A172 (cell line): ENCODE measurements around the gene CREB3. TPM values are rescaled to one million over a fixed set of nuclear protein-coding genes. Genes with fewer than 3 reads are reported as not detected.

Experiments
- DNase-seq: peaks from one replicate; pipeline ENCODE4 v3.0.0-alpha.2; 2015; ENCODE audit warnings: low spot score
- total RNA-seq: library from RNA; depleted of rRNA; stranded (reverse); fragments of >200 nt; shearing (Covaris generic); gene quantifications from 2 replicates; pipeline ENCODE4 v1.2.3, GENCODE V29; 2014

CREB3 gene
- total RNA-seq, 1 experiment from 2014 or later, result 76.5 TPM

- DNase-seq, result no peak
Measured at GRCh38 chr9:35700942-35701341, 31.5 kb upstream of the CREB3 start.

GRCh38 chr9:35702696-35703095, 29.8 kb upstream of the CREB3 start:
- no peak for DNase-seq

DNA sequence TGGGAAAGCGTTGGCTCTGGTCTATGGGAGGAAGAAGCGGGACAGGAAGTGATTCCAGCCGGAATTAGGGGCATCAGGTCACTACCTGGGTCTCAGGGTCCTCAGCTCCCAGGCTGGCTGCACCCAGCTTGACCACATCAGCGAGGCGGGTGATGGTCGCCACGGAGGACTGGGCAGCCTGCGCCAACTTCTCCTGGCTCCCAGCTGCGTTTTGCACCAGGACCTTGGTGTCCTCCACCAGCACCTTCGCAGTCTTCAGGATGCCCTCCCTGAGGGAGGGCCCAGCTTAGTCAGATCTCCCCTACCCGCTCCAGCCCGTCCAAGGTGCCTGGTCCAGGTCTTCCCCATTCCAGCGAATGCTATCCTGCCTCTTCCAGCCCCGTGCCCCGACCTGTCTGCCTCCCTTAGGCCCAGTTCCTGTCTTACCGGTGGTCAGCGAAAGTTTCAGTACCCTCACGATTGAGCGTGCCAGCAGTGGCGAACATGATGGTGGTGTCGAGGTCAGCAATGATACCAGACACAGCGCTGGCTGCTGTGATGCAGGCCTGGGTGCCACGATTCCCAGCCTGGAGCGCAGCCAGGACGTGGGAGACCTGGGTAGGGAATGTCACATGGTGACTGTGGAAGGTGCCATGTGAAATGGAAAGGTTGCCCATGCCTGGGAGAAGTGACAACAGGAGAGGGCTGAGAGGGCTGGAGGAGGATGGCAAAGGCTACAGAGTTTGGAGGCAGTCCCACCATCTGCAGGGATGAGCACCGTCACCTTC, 28.4 kb upstream of the CREB3 start:
- no peak for DNase-seq

GRCh38 chr9:35705372-35705771, 27.1 kb upstream of the CREB3 start:
- no peak for DNase-seq

DNA sequence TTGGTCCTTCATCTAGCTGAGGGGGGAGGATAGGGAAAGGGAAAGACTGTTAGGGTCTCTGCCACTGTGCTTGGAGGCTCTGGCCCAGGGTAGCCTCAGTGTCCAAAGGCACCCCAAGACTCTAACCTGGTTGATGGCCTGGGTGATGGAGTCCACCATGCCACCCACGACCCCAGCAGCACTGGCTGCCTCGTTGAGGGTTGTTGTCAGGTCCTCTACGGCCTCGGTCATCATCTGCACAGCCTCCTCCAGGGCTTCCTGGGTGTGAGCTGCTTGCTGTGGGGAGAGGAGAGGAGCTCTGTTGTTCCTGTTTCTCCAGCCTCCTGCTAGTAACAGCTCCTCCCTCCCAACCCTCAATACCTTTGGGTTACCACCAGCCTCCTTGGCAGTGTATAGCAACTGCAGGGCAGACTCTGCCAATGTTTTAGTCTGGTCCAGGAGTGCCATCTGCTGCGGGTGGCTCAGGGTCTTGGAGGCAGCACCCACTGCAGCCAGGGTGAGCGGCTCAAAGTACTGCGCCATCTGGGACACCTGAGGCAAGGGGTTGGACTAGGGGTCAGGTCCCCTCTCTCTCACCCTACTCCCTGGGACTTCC, 26.5 kb upstream of the CREB3 start:
- no peak for DNase-seq

DNA sequence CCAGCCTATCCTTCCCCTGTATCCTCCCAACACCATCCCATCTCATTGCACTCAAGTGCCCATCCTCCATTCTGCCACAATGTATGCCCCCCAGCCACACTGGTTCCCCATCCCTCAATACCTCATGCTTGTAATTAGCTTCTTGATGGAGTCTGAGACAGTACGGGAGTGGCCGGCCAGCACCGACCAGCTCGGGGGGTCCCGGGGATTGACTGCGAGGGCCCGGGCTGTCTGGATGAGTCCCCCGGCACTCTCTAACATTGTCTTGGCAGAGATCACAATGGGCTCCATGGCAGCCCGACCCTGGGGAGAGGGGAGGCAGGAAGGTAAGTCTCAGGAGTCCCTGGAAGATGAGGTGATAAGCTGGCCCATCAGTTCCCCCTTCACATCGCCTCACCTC, 25.5 kb upstream of the CREB3 start:
- DNase-seq, result no peak

DNA sequence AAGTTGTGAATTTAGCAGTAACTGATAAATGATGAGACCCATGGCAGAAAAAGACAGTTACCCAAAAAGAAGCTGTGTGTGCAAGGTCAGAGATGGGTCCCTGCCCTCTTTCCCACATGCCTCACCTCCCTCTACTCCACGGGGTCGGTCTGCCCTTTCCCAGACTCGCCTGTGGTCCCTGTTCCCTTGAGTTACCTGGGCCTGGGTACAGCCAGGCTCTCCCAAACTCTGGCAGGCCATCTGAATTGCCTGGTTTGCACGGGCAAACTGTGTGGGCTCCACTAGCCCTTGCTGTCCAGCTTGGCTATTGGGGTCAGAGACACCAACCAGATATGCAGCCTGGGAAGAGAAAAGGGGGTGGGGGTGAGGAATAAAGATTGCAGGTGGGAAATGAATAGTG, 24.3 kb upstream of the CREB3 start:
- DNase-seq, result no peak

- DNase-seq, result no peak
Measured at GRCh38 chr9:35710818-35711500, 21.5 kb upstream of the CREB3 start.

- DNase-seq, result no peak
Measured at GRCh38 chr9:35711501-35712428, 20.7 kb upstream of the CREB3 start.

DNA sequence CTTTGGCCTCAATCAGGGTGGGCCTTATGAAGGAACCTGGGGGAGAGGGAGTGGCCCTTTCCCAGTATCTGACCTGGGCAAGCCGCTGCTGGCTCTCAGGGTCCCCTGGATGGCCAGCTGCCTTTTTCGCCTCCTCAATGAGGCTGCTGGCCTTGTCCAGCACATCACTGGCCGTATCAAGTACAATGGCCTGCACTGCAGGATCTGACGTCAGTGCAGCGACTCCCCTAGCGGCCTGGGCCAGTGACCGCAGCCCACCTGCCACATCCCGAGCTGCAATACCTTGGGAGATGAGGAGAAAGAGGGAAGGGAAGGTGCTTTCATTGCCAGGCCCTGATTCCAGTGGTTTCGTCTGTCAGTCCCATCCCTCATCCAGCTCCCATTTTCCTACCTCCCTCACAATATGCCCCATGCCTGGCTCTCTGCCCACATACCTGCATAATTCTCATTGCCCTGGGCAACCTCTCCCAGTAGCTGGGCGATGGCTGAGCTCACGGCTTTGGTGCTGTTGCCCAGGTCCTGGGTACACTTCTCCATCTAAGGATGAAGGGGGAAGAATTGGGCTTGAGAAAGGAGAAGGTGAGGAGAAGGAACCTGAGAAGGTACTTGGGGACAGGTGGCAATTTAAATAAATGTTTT, 19.6 kb upstream of the CREB3 start:
- DNase-seq, result no peak

GRCh38 chr9:35713578-35713977, 18.9 kb upstream of the CREB3 start:
- no peak for DNase-seq

DNA sequence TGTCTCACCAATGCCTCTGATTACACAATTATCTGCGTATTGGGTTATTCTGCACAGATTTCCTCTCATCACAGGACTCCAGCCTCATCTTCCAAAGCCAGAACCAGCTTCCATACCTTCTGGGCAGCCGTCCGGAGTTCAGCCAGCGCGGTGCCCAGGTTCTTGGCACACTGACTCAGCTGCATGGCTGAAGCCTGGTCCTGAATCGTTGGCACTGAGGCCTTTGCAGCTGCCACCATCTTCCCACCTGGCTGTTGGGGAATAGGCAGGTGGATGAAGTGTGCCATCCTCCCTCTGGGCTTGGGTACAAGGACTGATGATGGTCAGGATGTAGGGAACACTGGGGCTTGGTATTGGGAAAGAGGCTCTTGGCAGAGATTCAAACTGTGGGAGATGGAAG, 18.3 kb upstream of the CREB3 start:
- DNase-seq, result no peak

- no peak for DNase-seq
Measured at GRCh38 chr9:35714579-35715252, 17.8 kb upstream of the CREB3 start.

- DNase-seq, result no peak
Measured at GRCh38 chr9:35716230-35716629, 16.2 kb upstream of the CREB3 start.

DNA sequence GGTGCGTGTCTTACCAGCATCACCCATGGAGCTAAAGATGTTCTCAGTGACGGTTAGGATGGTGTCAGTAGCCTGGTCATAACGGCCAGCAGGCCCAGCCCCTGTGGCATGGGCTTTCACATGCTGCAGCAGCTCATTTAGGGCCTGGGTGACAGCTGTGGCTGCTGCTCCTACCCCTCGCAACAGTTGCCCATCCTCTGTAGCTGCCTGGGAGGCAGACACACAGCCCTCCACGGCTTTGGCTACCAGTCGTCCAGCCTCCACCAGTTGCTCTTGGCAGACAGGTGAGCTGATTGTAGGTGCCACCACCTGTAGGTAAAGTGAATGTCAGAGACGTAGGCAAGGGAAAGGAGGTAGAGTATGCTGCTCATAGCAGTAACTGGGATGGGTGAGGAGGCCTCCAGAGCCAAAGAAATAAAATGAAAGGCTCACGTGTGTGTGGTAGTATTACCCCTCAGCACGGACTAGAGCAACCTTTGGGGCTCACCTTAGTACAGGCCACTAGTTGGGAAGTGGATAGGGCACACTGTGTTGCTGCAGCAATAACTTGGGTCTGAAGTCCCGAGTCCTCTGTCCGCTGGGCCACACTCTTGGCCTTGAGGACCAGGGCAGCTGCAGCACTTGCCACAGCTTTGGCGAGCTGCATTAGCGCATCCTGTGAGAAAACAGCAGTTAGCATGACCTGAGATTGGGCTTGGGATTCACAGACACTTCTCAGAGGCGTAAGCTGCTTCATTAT, 15.2 kb upstream of the CREB3 start:
- DNase-seq, result no peak

DNA sequence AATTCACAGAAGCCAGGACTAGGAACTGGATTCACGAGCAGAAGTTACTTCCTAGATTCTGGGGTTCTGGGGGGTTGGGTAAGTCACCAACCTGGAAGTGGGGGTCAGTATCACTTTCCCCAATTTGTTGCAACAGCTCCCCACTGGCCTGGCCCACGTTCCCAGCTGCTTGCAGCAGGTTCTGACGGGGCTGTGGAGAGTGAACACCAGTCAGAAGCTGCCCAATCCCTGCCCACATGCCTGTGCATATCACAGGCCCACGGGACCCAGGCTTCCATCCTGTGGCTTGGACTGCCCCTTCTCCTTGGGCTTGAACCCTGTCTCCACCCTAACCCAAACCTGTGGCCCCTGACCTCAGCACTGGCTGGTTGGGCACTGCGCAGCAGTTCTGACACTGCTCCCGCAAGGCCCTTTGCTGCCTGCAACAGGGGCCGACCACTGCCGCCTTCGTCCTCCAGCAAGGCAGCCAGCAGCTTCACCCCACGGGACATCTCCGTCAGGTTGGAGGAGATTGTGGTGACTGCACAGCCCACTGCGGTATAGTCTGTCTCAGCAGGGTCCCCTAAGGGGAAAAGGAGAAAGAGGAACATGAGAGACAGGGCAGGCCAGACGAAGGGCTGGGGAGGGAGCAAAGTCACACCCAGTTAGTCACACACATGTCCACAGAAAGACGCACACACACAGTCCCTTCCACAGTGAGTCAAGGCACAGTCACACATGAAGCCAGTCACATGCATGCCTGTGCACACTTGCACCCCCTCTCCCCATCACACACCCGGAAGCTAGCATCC, 13.6 kb upstream of the CREB3 start:
- DNase-seq, result no peak

GRCh38 chr9:35719546-35719945, 12.9 kb upstream of the CREB3 start:
- no peak for DNase-seq

GRCh38 chr9:35723426-35723825, 9.0 kb upstream of the CREB3 start:
- no peak for DNase-seq

GRCh38 chr9:35723908-35724307, 8.6 kb upstream of the CREB3 start:
- no peak for DNase-seq
